GM23248 (cell line): ENCODE results near the gene DYSF. TPM values are rescaled to one million over a fixed set of nuclear protein-coding genes. Genes with fewer than 3 reads are reported as not detected.

Source experiments
- DNase-seq: peaks from one replicate; pipeline ENCODE4 v3.0.0-alpha.2; 2015
- H2AFZ ChIP-seq: fragments of 200-600 bp; sonication (generic); 2 replicates; pipeline ENCODE4 v1.6.1; 2016; ENCODE audit warnings: antibody characterized with exemption
- H3F3A ChIP-seq: fragments of 200-600 bp; sonication (generic); 2 replicates; pipeline ENCODE4 v1.6.1; 2016; ENCODE audit warnings: mild to moderate bottlenecking, antibody characterized with exemption, mixed run types; ENCODE audit not compliant: insufficient read depth
- H3K27ac ChIP-seq: fragments of 200-600 bp; sonication (generic); 2 replicates; pipeline ENCODE4 v1.5.1; 2016; ENCODE audit warnings: mild to moderate bottlenecking
- H3K27me3 ChIP-seq: fragments of 200-600 bp; sonication (generic); replicated peaks from 2 replicates; pipeline ENCODE4 v1.6.1; 2016; ENCODE audit warnings: mild to moderate bottlenecking; ENCODE audit not compliant: insufficient read depth
- H3K36me3 ChIP-seq: fragments of 200-600 bp; sonication (generic); 2 replicates; pipeline ENCODE4 v1.6.1; 2016; ENCODE audit warnings: low read depth, mild to moderate bottlenecking
- H3K4me1 ChIP-seq: fragments of 200-600 bp; sonication (generic); 2 replicates; pipeline ENCODE4 v1.6.1; 2016; ENCODE audit warnings: mild to moderate bottlenecking; ENCODE audit not compliant: insufficient read depth
- H3K4me2 ChIP-seq: fragments of 200-600 bp; sonication (generic); one replicate; pipeline ENCODE4 v1.6.1; 2016; ENCODE audit warnings: mild to moderate bottlenecking; ENCODE audit not compliant: unreplicated experiment
- H3K4me3 ChIP-seq: fragments of 200-600 bp; sonication (generic); 2 replicates; pipeline ENCODE4 v1.5.1; 2016; ENCODE audit warnings: mild to moderate bottlenecking
- H3K79me2 ChIP-seq: fragments of 200-600 bp; sonication (generic); 2 replicates; pipeline ENCODE4 v1.6.1; 2016; ENCODE audit warnings: mild to moderate bottlenecking; ENCODE audit not compliant: insufficient read depth
- H3K9ac ChIP-seq: fragments of 200-600 bp; sonication (generic); 2 replicates; pipeline ENCODE4 v1.6.1; 2016; ENCODE audit warnings: mild to moderate bottlenecking
- H3K9me2 ChIP-seq: fragments of 200-600 bp; sonication (generic); 2 replicates; pipeline ENCODE4 v1.6.1; 2016; ENCODE audit warnings: mixed run types, mild to moderate bottlenecking, moderate library complexity; ENCODE audit not compliant: insufficient read depth
- H3K9me3 ChIP-seq: fragments of 200-600 bp; sonication (generic); one replicate; pipeline ENCODE4 v1.6.1; 2017; ENCODE audit warnings: low read depth
- H4K20me1 ChIP-seq: fragments of 200-600 bp; sonication (generic); 2 replicates; pipeline ENCODE4 v1.6.0; 2016; ENCODE audit not compliant: insufficient read depth
- EZH2 ChIP-seq: fragments of 200-600 bp; sonication (generic); IDR thresholded peaks from 2 replicates; pipeline ENCODE4 v1.6.1; 2018; ENCODE audit warnings: antibody characterized with exemption, mild to moderate bottlenecking; ENCODE audit not compliant: insufficient read depth, poor library complexity, severe bottlenecking
- EZH2phosphoT487 ChIP-seq: fragments of 200-600 bp; sonication (generic); IDR thresholded peaks from 2 replicates; pipeline ENCODE4 v1.6.1; 2018; ENCODE audit warnings: antibody characterized with exemption, moderate library complexity, mild to moderate bottlenecking, low read depth; ENCODE audit not compliant: insufficient read depth
- WGBS, 2 experiments: methylation state at CpG; one replicate each; pipeline ENCODE4 v1.1.6; 2015 to 2017; ENCODE audit warnings: low lambda C conversion rate in 2 of 2, low coverage in 1 of 2; ENCODE audit errors: missing lambda C conversion rate in 2 of 2; 5-methylcytosine and 5-hydroxymethylcytosine counted together
- in situ Hi-C: fragments of 300-500 bp; cut with MboI; formaldehyde crosslinking; loops from 2 replicates; pipeline ENCODE4 v1.15.0; 2020
- polyA plus RNA-seq: library from polyadenylated mRNA; unstranded; fragments of >200 nt; fragmentation: Nextera tagmentation; extraction: Ambion mirVana; gene quantifications from 2 replicates; pipeline ENCODE4 v1.2.1, GENCODE V29; 2016
- total RNA-seq: library from RNA; depleted of rRNA; stranded (reverse); fragments of >200 nt; shearing (Covaris generic); gene quantifications from 2 replicates; pipeline ENCODE4 v1.2.3, GENCODE V29; 2014

DYSF gene
- total and polyA plus RNA-seq, 2 experiments from 2014 or later, result 0.25 to 0.54 TPM

DNA sequence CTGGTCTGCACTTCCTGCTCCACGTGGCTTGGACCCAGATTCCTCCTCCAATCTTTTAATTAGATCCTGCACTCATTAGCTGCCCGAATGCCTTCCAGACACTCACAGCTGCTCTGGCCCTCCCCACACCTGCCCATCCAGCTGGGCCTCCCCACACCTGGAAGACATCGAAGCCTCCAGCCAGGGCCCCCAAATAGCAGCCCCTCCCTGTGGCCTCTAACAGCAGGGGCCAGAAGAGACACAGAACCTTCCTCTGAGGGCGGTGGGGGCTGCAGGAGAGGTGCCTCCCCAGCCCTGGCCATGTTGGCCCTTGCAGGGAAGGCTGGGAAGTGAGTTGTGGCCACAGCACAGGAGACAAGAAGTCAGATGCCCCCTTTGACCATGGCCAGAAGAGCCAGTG, 252.8 kb downstream of the DYSF start:
- no peak for TF ChIP-seq EZH2phosphoT487
- TF ChIP-seq EZH2, result no peak
- H2AFZ ChIP-seq, result no peak overlapping the region
- no peak overlapping the region for H3K9ac ChIP-seq
- peaks cover 10% of the 10 kb centered on the region; the same call in 1 of the 2 replicates for H3K4me1 ChIP-seq
- H3F3A ChIP-seq, result no peaks in the 10 kb centered on the region
- DNase-seq, result no peak
- no peaks in the 10 kb centered on the region for H3K27me3 ChIP-seq
- no peaks in the 10 kb centered on the region for H3K79me2 ChIP-seq
- no peaks in the 10 kb centered on the region for H4K20me1 ChIP-seq
- no peaks in the 10 kb centered on the region for H3K36me3 ChIP-seq
- WGBS, 2 experiments, result 51 to 55% methylated on average over 3 to 4 of the region's 4 CpGs
- in situ Hi-C loops, result no loop called here
- no peak overlapping the region for H3K4me3 ChIP-seq
- no peak overlapping the region for H3K4me2 ChIP-seq
- H3K9me3 ChIP-seq, result no peaks in the 10 kb centered on the region
- no peaks in the 10 kb centered on the region for H3K9me2 ChIP-seq
- no peak overlapping the region for H3K27ac ChIP-seq

- in situ Hi-C loops, result no loop called here
- 95% methylated on average over 5 of the region's 5 CpGs for WGBS, 2 experiments
- no peak for DNase-seq
Measured at GRCh38 chr2:71706836-71707235, 253.5 kb downstream of the DYSF start.

GRCh38 chr2:71710367-71711132, 257.2 kb downstream of the DYSF start:
- WGBS, 2 experiments, result 74 to 77% methylated on average over 10 of the region's 10 CpGs
- Histone ChIP-seq H3K9me2 (no peaks in the 10 kb centered on the region), H4K20me1 (no peaks in the 10 kb centered on the region), H3K9me3 (no peaks in the 10 kb centered on the region), H3K36me3 (no peaks in the 10 kb centered on the region), H3K9ac (no peak overlapping the region), H3K27ac (no peak overlapping the region), H3K79me2 (no peaks in the 10 kb centered on the region), H3K4me1 (no peaks in the 10 kb centered on the region), H3F3A (no peaks in the 10 kb centered on the region), H3K27me3 (no peaks in the 10 kb centered on the region), H3K4me3 (no peak overlapping the region), H3K4me2 (no peak overlapping the region), H2AFZ (no peak overlapping the region)
- no peak for DNase-seq
- in situ Hi-C loops, result no loop called here
- TF ChIP-seq EZH2, result no peak
- no peak for TF ChIP-seq EZH2phosphoT487

More at GRCh38 chr2:71706836-71707235, 253.5 kb downstream of the DYSF start:
- Histone ChIP-seq H3F3A (no peaks in the 10 kb centered on the region), H3K4me3 (no peak overlapping the region), H3K27me3 (no peaks in the 10 kb centered on the region), H3K4me2 (no peak overlapping the region), H3K36me3 (no peaks in the 10 kb centered on the region), H3K79me2 (no peaks in the 10 kb centered on the region), H2AFZ (no peak overlapping the region), H3K9me3 (no peaks in the 10 kb centered on the region), H3K4me1 (peaks cover 7% of the 10 kb centered on the region; the same call in 1 of the 2 replicates), H3K9ac (no peak overlapping the region), H3K27ac (no peak overlapping the region), H3K9me2 (no peaks in the 10 kb centered on the region), H4K20me1 (no peaks in the 10 kb centered on the region)
- no peak for TF ChIP-seq EZH2phosphoT487
- no peak for TF ChIP-seq EZH2

DNA sequence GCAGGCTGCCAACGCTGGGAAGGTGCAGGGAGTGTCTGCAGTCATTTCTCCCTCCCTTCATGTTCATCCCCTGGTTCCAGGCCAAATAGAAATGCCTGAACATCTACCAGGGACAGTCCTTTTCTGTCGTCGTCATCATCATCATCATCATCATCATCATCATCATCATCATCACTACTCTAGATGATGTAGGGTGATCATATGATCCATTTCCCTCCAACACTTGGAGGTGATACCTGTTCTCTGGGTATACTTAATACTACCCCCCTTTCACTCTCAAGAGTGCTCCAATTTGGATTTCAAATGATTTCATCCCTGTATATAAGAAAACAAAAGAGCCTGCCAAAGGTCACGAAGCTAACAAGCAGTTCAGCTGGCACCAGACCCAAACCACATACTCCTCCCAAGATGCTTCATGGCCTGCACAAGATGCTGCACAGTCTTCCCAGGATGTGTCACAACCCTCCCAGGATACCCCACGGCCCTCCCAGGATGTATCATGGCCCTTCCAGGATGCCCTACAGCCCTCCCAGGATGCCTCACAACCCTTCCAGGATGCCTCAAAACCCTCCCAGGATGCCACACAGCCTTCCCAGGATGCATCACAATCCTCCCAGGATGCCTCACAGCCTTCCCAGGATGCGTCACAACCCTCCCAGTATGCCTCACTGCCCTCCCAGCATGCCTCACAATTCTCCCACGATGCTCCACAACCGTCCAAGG, 257.9 kb downstream of the DYSF start:
- DNase-seq, result peak; percentile 84
- no peaks in the 10 kb centered on the region for H3K27me3 ChIP-seq
- no peak overlapping the region for H3K9ac ChIP-seq
- no peaks in the 10 kb centered on the region for H3K9me3 ChIP-seq
- no peak for TF ChIP-seq EZH2phosphoT487
- no peak for TF ChIP-seq EZH2
- H3K4me1 ChIP-seq, result peaks cover under 1% of the 10 kb centered on the region; the same call in 1 of the 2 replicates
- H3F3A ChIP-seq, result no peaks in the 10 kb centered on the region
- H3K27ac ChIP-seq, result no peak overlapping the region
- no peak overlapping the region for H3K4me3 ChIP-seq
- H2AFZ ChIP-seq, result no peak overlapping the region
- H4K20me1 ChIP-seq, result no peaks in the 10 kb centered on the region
- in situ Hi-C loops, result no loop called here
- no peaks in the 10 kb centered on the region for H3K9me2 ChIP-seq
- no peak overlapping the region for H3K4me2 ChIP-seq
- WGBS, 2 experiments, result 48 to 60% methylated on average over 7 to 8 of the region's 8 CpGs
- no peaks in the 10 kb centered on the region for H3K36me3 ChIP-seq
- no peaks in the 10 kb centered on the region for H3K79me2 ChIP-seq
